GM12874 (cell line): ENCODE measurements around the gene CDC42.

ENCODE experiments used
- CTCF ChIP-seq: IDR thresholded peaks from 2 replicates; pipeline ENCODE4 v1.5.1; 2011; ENCODE audit warnings: low read depth, mild to moderate bottlenecking, control low read depth, low read length, moderate library complexity; ENCODE audit not compliant: insufficient read depth

Gene CDC42

GRCh38 chr1:22122273-22123070 lies 70.0 kb downstream of the CDC42 start:
- no peak for TF ChIP-seq CTCF

- no peak for TF ChIP-seq CTCF
These were observed 70.5 kb downstream of the CDC42 start for GRCh38 chr1:22123071-22123390.

- TF ChIP-seq CTCF = no peak
These were observed 71.4 kb downstream of the CDC42 start for GRCh38 chr1:22123901-22124404.

GRCh38 chr1:22124592-22125229 lies 72.2 kb downstream of the CDC42 start:
- no peak for TF ChIP-seq CTCF

GRCh38 chr1:22126531-22126930 lies 74.0 kb downstream of the CDC42 start:
- no peak for TF ChIP-seq CTCF

- TF ChIP-seq CTCF = no peak
These were observed 74.7 kb downstream of the CDC42 start for GRCh38 chr1:22127248-22127647.

- TF ChIP-seq CTCF = no peak
These were observed 75.2 kb downstream of the CDC42 start for GRCh38 chr1:22127731-22128130.
